Endothelial cell of umbilical vein (primary cell): ENCODE data around the gene BRWD1.

Experiments used
- CTCF ChIP-seq, 2 donors: IDR thresholded peaks; 1 replicate in 1 of 2; 2 replicates in 1 of 2; pipeline ENCODE4 v1.5.1; 2011; ENCODE audit warnings: low read length in 2 of 2, mild to moderate bottlenecking in 2 of 2, moderate library complexity in 2 of 2, control low read depth in 1 of 2, inconsistent platforms in 1 of 2, low read depth in 1 of 2; ENCODE audit not compliant: insufficient read depth in 1 of 2; ENCODE audit errors: extremely low read depth in 1 of 2
- EZH2 ChIP-seq: IDR thresholded peaks from 2 replicates; pipeline ENCODE4 v1.6.1; 2012; ENCODE audit warnings: borderline replicate concordance, low read depth, mild to moderate bottlenecking, moderate library complexity, low read length, inconsistent platforms; ENCODE audit not compliant: severe bottlenecking
- GATA2 ChIP-seq: IDR thresholded peaks from 2 replicates; pipeline ENCODE4 v1.7.0; 2011; ENCODE audit warnings: low read depth, mild to moderate bottlenecking, moderate library complexity, mixed read lengths, low read length; ENCODE audit not compliant: insufficient read length, insufficient read depth

GRCh38 chr21:39175154-39175553, 138.3 kb downstream of the BRWD1 start:
- peak in 1 of 2 donors; percentile 13 for TF ChIP-seq CTCF (IDR thresholded peaks at IDR 0.05; ENCODE audit: extremely low read depth in 1 of 2, insufficient read depth in 1 of 2, low read depth in 1 of 2, low read length in 2 of 2)
- TF ChIP-seq EZH2 = no peak
- no peak for TF ChIP-seq GATA2
